ENCODE data around the gene EPS8L2.

GRCh38 chr11:689625-690024 lies 16.4 kb upstream of the EPS8L2 start:
- no peak for TF ChIP-seq EP300 (IDR thresholded peaks at IDR 0.05)
- TF ChIP-seq CTCF (IDR thresholded peaks at IDR 0.05): no peak
- TF ChIP-seq POLR2A (IDR thresholded peaks at IDR 0.05): no peak
